HG02642 (cell line): ENCODE results near the gene GSTA5.
"Not testable (repeated sequence)": the region's sequence is repeated elsewhere in the genome, so short reads cannot be mapped to it uniquely, and the experiment has no call there.

Experiments
- ATAC-seq: cut with Tn5 transposase; IDR thresholded peaks from one replicate; pipeline ENCODE4 v1.9.1; 2021; ENCODE audit warnings: mild to moderate bottlenecking; ENCODE audit not compliant: unreplicated experiment, poor library complexity

Gene GSTA5

DNA sequence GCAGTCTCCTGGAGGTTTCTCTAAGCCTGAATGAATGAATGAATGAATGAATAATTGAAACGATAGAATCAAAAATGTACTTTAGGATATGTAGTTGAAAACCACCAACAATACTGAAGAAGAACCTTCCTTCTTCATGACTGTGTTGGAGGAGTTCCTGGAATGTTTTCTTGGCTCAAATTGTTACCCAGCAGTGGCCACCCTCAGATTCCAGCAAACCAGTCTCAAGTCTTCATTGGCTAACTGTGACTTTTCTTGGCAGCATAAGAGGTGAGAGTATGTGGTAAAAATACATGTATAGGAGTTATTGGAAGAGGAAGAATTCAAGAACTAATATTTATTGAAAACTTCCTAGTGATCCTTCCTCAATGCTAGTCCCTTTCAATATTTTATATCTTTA, 41.3 kb downstream of the GSTA5 start:
- not testable (repeated sequence) for ATAC-seq

DNA sequence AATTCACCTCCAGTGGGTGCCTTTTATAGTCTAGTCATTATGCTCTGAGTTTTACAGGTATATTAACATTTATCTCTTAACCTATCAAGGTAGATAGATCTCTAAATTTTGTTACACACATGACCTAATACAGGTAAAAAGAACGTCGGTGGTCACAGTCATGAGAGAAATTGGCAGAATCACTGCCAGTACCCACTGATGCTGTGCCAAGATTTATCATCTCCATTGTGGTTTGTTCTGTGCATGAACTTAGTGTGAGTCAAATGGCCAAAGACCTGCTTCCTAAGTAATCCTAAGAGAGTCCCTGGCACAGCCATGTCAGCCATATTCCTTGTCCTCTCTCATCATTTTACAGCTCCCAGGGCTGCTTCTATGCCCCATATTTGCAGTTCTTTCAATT, 46.2 kb downstream of the GSTA5 start:
- not testable (repeated sequence) for ATAC-seq

DNA sequence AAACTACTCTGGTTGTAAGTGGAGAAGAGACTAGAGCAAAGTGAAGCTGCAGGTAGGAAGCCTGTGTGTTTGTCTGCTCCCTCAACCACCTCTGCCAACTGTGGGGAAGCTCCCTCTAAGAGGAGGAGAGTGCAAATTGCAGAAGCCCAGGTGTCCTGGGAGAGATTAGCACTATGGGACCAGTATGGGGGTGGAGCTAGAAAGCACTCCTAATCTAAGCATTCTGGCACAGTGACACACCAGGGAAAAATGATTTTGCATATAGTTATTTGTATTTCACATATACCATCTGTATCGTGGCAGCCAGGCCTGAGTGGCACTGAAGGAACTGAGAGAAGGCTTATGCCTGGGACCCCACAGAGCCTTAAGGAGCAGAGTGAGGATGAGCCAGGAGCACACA, 49.8 kb downstream of the GSTA5 start:
- no peak for ATAC-seq

DNA sequence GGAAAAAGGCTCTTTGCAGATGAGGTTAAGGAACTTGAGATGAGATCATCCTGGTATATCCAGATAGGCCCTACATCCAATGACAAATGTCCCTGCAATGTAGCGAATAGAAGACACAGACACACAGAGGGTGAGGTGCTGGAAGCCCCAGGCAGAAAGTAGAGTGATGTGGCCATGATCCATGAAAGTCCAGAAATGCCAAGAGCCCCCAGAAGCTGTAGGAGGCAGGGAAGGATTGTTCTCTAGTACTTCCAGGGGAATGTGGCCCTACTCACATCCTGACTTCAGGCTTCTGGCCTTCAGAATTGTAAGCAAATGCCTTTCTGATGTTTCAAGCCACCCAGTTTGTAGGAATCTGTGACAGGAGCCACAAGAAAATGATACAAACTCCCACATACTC, 51.0 kb downstream of the GSTA5 start:
- ATAC-seq = not testable (repeated sequence)

DNA sequence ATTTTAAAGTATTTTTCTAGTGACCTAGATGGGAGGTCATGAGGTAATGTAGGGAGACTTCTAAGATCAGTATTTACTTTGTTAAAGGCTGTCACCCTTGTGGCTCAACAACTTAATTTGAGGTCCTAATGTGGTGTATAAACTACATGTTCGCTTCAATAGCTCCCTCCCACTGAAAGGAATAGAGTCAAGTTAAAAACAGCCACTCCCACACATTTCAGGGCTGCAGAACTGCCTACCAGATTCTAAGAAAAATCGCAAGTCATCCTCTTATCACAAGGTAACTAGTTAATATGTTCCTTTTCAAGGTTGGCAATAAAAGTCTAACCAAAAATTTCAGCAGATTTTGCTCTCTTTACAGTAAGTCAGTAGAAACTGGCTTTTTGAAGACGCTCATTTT, 52.1 kb downstream of the GSTA5 start:
- ATAC-seq = no peak

DNA sequence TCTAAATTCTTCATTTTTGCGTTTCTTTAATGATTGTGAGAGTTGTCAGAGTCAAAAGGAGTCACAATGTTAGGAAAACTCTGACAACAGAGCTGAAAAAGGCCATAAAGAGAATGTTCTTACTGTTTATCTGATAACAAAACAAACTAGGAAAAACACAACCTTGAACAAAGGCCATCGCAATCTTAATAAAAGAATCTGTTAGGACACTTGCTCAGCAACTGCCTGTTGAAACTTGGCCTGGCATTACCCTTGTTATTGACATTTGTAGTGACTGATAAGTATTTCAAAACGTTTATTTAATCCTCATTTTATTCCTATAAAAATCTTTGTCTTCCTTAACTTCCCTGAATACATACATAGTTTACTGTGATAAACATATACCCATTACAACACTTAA, 52.7 kb downstream of the GSTA5 start:
- no peak for ATAC-seq

DNA sequence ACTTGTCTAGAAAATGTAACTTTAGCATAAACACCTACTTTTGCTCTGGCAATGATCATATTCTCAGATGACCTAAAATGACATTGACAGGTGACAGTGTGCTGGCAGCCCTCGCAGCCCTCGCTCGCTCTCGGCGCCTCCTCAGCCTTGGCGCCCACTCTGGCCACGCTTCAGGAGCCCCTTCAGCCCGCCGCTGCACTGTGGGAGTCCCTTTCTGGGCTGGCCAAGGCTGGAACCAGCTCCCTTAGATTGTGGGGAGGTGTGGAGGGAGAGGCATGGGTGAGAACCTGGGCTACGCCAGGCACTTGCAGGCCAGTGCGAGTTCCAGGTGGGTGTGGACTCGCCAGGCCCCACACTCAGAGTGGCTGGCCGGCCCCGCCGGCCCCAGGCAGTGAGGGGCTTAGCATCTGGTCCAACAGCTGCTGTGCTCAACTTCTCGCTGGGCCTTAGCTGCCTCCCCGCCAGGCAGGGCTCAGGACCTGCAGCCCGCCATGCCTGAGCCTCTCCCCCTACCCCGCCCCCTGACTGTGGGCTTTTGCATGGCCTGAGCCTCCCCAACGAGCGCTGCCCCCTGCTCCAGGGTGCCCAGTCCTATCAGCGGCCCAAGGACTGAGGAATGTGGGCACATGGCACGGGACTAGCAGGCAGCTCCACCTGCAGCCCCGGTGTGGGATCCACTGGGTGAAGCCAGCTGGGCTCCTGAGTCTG, 54.2 kb downstream of the GSTA5 start:
- ATAC-seq = no peak

DNA sequence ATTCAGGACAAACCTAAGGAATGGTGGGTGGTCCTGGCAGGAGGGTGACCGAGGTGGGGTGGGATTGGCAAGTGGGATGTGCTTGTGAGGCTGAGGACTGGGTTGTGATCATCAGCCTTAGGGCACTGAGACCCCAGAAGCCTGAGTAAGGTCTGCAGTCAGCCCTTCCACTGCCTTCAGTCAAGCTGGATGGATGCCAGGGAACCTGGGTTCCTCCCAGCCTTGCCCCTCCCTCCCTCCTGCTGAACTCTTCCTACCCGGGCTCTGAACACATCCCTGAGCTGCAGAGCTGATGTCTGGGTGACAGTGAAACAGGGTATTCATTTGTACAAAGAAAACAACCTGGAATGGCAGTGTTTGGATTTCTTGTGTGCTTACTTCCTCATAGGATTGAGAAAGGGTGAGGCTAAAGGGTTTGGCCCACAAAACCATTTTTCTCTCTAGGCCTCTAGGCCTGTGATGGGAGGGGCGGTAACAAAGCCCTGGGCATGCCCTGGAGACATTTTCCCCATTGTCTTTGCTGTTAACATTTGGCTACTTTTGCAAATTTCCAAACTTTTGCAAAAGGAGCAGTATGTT, 57.8 kb downstream of the GSTA5 start:
- ATAC-seq = not testable (repeated sequence)

DNA sequence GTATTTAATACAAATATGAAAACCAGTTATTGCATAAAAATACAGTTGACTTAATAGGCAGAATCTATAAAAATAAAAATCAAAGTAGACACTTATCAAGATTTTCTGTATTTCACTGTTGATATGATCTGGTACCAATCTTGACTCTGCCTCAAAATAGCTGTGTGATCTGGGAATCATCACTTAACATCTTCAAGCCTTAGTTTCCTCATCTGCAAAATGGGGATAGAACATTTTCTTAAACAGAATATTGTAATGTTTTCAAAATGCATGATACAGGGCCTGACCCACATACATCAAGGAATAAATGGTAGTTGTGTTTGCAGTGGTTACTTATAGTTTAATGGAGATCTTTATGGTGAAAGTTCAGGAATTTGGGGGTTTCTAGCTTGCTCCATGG, 58.4 kb downstream of the GSTA5 start:
- ATAC-seq = not testable (repeated sequence)
